ENCODE data around the gene CILP2. TPM values are rescaled to one million over a fixed set of nuclear protein-coding genes. Genes with fewer than 3 reads are reported as not detected.

The CILP2 gene
- total RNA-seq, 4 donors from 2014 or later, result 0.19 to 0.27 TPM; not detected in 2

- peaks cover 0 to 44% (median 22%) of the 10 kb centered on the region in 3 donors for H3K4me1 ChIP-seq
- H3K36me3 ChIP-seq, result peaks cover 0 to 43% of the 10 kb centered on the region in 2 donors
- no peak overlapping the region for H3K4me3 ChIP-seq
- H3K9me3 ChIP-seq, result no peaks in the 10 kb centered on the region
- ATAC-seq, result no peak
- no peak overlapping the region for H3K27ac ChIP-seq
- WGBS, 2 donors (ENCODE audit: low coverage in 1 of 2), result 64 to 84% methylated on average over 4 to 6 of the region's 15 CpGs
- TF ChIP-seq POLR2AphosphoS5 (IDR thresholded peaks at IDR 0.05), result no peak
- no peak for TF ChIP-seq EP300 (IDR thresholded peaks at IDR 0.05)
- no peak for TF ChIP-seq CTCF (IDR thresholded peaks at IDR 0.05)
- TF ChIP-seq POLR2A (IDR thresholded peaks at IDR 0.05), result no peak
- no peaks in the 10 kb centered on the region for H3K27me3 ChIP-seq
Observed at GRCh38 chr19:19491321-19492025, 46.6 kb upstream of the CILP2 start.

- H3K36me3 ChIP-seq, result peaks cover 0 to 49% of the 10 kb centered on the region in 2 donors
- ATAC-seq, result no peak
- WGBS, 2 donors (ENCODE audit: low coverage in 1 of 2), result 60% methylated on average over 2 of the region's 21 CpGs; no CpG with 5 or more reads in 1 of the 2 donors
Observed at GRCh38 chr19:19492026-19492610, 45.9 kb upstream of the CILP2 start.

GRCh38 chr19:19493841-19494546 lies 44.1 kb upstream of the CILP2 start:
- no peak overlapping the region for H3K4me3 ChIP-seq
- no peak overlapping the region for H3K27ac ChIP-seq
- H3K4me1 ChIP-seq, result peaks cover 0 to 20% (median 11%) of the 10 kb centered on the region in 3 donors
- no peak for ATAC-seq
- no peaks in the 10 kb centered on the region for H3K9me3 ChIP-seq
- WGBS, 2 donors (ENCODE audit: low coverage in 1 of 2), result 70 to 100% methylated on average over 1 to 3 of the region's 15 CpGs
- TF ChIP-seq POLR2A (IDR thresholded peaks at IDR 0.05) (no peak), EP300 (IDR thresholded peaks at IDR 0.05) (no peak), POLR2AphosphoS5 (IDR thresholded peaks at IDR 0.05) (no peak), CTCF (IDR thresholded peaks at IDR 0.05) (no peak)
- peaks cover 0 to 68% of the 10 kb centered on the region in 2 donors for H3K36me3 ChIP-seq
- H3K27me3 ChIP-seq, result no peaks in the 10 kb centered on the region

More at GRCh38 chr19:19492026-19492610, 45.9 kb upstream of the CILP2 start:
- H3K4me1 ChIP-seq, result peaks cover 0 to 39% (median 22%) of the 10 kb centered on the region in 3 donors
- no peak overlapping the region for H3K27ac ChIP-seq
- H3K9me3 ChIP-seq, result no peaks in the 10 kb centered on the region
- TF ChIP-seq EP300 (IDR thresholded peaks at IDR 0.05) (no peak), POLR2A (IDR thresholded peaks at IDR 0.05) (no peak), POLR2AphosphoS5 (IDR thresholded peaks at IDR 0.05) (no peak), CTCF (IDR thresholded peaks at IDR 0.05) (no peak)
- no peak overlapping the region for H3K4me3 ChIP-seq
- no peaks in the 10 kb centered on the region for H3K27me3 ChIP-seq

- Histone ChIP-seq H3K4me1 (peaks cover 0 to 1% (median 0%) of the 10 kb centered on the region in 3 donors), H3K4me3 (no peak overlapping the region), H3K27ac (no peak overlapping the region), H3K27me3 (no peaks in the 10 kb centered on the region), H3K9me3 (no peaks in the 10 kb centered on the region), H3K36me3 (peaks cover 0 to 87% of the 10 kb centered on the region in 2 donors)
- 80 to 84% methylated on average over 1 to 6 of the region's 30 CpGs for WGBS, 2 donors (ENCODE audit: low coverage in 1 of 2)
- no peak for ATAC-seq
- no peak for TF ChIP-seq POLR2AphosphoS5 (IDR thresholded peaks at IDR 0.05)
- TF ChIP-seq EP300 (IDR thresholded peaks at IDR 0.05), result no peak
- TF ChIP-seq POLR2A (IDR thresholded peaks at IDR 0.05), result no peak
- TF ChIP-seq CTCF (IDR thresholded peaks at IDR 0.05), result no peak
Observed at GRCh38 chr19:19495614-19496603, 42.2 kb upstream of the CILP2 start.
